NCI-H2107 (cell line): ENCODE measurements around the gene EVI5.
"Not testable (repeated sequence)": the region's sequence is repeated elsewhere in the genome, so short reads cannot be mapped to it uniquely, and the experiment has no call there.

ENCODE experiments used
- DNase-seq: peaks from one replicate; lab custom pipeline; 2025; lab: John Stamatoyannopoulos, UW

EVI5 gene

GRCh38 chr1:92690212-92690906 lies 94.5 kb downstream of the EVI5 start:
- DNase-seq = no peak

DNA sequence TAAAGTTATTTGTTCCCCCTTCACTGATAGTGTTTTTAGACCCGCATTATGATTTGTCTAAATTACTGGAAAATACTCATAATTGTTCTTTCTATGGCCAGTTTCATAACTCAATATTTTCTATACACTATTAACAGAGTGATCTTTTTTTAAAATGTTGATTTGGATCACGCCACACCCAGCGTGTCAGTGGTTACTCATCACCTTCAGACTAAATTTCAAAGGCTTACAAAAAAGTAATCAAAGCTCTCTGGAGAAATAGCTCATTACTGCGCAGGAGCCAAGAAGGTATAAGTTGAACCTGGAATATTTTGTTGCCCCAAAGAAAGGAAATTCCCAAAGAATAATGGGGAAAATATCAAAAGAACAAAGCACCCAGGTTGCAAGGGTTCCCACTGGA lies 104.9 kb downstream of the EVI5 start:
- no peak for DNase-seq

DNA sequence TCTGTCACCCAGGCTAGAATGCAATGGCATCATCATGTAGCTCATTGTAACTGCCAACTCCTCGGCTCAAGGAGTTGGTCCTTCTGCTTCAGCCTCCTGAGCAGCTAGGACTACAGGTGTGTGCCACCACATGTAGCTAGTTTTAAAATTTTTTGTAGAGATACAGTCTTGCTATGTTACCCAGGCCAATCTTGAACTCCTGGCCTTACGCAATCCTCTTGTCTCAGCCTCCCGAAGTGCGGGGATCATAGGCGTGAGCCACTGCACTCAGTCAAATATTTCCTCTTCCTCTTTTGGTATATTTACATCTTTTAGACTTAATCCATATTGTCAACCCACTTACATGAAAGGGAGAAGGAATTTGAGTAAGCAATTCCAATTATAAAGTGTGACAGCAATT lies 121.1 kb downstream of the EVI5 start:
- no peak for DNase-seq

GRCh38 chr1:92662048-92662447 lies 122.9 kb downstream of the EVI5 start:
- DNase-seq = no peak

DNA sequence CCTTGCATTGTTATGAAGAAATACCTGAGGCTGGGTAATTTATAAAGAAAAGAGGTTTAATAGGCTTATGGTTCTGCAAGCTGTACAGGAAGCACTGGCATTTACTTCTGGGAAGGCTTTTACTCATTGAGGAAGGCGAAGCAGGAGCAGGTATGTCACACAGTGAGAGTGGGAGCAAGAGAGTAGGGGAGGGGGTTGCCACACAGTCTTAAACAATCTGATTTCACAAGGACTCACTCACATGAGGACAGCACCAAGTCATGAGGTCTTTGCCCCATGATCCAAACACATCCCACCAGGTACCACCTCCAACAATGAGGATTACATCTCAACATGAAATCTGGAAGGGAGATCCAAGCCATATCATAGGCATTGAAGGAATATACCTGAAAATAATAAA lies 127.2 kb downstream of the EVI5 start:
- DNase-seq = no peak

GRCh38 chr1:92655197-92655801 lies 129.6 kb downstream of the EVI5 start:
- DNase-seq = no peak

DNA sequence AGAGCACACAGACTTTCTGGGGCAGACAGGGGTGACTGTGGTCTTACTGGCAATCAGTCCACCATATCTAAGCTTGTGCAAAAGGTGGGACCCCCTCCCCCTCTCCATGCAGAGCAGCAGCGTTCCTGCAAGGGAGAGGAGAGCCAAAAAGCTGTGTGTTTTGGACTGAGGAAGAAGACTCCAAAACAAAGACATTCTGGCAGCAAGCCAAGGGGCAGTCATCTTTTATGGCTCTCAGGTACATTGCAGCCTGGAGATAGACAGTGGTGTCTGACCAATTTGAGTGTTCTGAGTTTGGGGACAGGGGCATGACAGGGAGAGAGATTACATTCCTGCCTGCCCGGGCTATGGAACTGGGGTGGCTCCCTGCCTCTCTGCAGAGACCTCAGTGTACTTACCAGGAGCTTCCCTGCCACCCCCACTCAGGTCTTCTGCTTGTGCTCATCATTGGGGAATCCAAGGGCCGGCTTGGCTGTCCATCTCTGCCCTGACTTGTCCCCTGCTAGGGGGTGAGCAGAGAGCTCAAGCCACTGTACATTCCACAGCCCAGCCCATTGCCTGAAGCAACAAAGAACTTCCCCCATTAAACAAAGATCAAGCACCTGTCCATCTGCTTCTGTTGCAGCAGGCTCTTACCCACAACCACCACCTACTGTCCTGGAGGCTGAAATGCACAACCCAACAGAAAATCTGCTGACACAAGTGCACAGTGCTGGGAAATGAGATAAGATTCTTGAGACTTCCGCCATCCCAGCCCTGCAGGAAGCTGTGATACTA lies 131.1 kb downstream of the EVI5 start:
- DNase-seq = no peak

- not testable (repeated sequence) for DNase-seq
Measured at GRCh38 chr1:92640686-92641085, 144.2 kb downstream of the EVI5 start.

- no peak for DNase-seq
Measured at GRCh38 chr1:92638498-92638897, 146.4 kb downstream of the EVI5 start.

DNA sequence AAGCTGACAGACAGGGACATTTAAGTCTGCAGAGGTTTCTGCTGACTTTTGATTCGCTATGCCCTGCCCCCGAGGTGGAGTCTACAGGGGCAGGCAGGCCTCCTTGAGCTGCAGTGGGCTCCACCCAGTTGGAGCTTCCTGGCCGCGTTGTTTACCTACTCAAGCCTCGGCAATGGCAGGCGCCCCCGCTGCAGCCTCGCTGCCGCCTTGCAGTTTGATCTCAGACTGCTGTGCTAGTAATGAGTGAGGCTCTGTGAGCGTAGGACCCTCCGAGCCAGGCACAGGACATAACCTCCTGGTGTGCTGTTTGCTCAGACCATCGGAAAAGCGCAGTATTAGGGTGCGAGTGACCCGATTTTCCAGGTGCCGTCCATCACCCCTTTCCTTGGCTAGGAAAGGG lies 149.7 kb downstream of the EVI5 start:
- DNase-seq = not testable (repeated sequence)

- DNase-seq = no peak
Measured at GRCh38 chr1:92623187-92623778, 161.6 kb downstream of the EVI5 start.

GRCh38 chr1:92619466-92620189 lies 165.3 kb downstream of the EVI5 start:
- DNase-seq = no peak

- DNase-seq = no peak
Measured at GRCh38 chr1:92601044-92601443, 183.9 kb downstream of the EVI5 start.

DNA sequence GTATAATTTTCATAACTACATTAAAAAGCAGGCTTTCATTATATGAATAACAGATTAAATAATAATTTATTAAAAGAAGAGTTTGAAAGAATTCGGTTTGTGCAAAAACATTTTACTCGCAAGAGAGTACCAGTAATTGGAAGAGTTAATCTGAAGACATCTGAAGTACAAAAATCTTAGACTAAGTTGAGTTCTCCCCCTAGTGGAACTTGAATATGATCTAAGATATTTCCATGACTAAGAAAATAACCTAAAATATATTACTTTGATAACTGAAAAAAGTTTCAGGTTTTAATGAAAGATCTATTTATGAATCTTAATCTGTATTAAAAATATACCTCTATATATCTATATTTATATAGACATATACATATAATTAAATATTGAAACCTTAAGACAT lies 185.7 kb downstream of the EVI5 start:
- DNase-seq = no peak

DNA sequence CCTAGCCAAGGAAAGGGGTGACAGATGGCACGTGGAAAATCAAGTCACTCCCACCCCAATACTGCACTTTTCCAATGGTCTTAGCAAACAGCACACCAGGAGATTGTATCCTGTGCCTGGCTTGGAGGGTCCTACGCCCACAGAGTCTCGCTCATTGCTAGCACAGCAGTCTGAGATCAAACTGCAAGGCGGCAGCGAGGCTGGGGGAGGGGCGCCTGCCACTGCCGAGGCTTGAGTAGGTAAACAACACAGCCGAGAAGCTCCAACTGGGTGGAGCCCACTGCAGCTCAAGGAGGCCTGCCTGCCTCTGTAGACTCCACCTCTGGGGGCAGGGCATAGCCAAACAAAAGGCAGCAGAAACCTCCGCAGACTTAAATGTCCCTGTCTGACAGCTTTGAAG lies 195.5 kb downstream of the EVI5 start:
- not testable (repeated sequence) for DNase-seq

DNA sequence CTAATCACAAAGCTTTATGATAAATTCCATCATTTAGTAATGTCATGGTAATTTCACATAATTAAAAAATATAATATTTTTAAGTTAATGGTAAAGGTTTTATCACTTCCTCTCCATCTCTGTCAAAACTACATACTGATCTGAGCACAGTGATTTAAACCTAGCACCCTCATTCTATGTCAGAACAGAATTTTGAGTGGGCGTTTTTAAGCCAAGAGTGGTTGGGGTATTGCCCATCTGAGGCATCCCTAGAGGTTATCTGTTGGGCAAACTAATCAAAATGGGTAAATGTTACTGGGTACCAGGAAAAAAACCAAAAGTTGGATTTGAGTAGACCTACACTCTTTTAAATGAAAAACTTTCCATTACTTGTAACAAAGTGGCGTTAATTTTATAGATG lies 197.5 kb downstream of the EVI5 start:
- DNase-seq = no peak

DNA sequence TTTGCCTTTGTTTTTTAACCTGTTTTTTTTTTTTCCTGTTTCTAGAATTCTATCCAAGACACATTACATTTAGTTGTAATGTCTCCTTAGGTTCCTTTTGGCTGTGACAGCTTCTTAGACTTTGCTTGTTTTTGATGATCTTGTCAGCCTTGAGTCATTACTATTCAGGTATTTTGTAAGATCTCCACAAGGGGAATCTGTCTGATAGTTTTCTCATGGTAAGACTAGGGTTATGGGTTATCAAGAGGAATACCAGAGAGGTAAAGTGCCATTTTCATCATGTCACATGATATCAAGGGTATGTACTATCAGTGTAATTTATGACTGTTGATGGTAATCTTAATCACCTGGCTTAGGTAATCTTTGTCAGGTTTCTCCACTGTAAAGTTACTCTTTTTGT lies 199.1 kb downstream of the EVI5 start:
- DNase-seq = no peak

DNA sequence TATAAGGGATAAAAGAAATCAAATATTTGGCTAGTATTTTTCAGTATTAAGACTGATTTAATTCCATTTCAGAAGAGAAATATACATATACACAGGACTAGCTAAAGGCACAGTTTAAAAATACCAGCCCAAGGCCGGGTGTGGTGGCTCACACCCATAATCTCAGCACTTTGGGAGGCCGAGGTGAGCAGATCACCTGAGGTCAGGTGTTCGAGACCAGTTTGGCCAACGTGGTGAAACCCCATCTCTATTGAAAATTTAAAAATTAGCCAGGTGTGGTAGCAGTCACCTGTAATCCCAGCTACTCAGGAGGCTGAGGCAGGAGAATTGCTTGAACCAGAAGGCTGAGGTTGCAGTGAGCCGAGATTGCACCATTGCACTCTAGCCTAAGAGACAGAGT lies 200.1 kb downstream of the EVI5 start:
- not testable (repeated sequence) for DNase-seq

DNA sequence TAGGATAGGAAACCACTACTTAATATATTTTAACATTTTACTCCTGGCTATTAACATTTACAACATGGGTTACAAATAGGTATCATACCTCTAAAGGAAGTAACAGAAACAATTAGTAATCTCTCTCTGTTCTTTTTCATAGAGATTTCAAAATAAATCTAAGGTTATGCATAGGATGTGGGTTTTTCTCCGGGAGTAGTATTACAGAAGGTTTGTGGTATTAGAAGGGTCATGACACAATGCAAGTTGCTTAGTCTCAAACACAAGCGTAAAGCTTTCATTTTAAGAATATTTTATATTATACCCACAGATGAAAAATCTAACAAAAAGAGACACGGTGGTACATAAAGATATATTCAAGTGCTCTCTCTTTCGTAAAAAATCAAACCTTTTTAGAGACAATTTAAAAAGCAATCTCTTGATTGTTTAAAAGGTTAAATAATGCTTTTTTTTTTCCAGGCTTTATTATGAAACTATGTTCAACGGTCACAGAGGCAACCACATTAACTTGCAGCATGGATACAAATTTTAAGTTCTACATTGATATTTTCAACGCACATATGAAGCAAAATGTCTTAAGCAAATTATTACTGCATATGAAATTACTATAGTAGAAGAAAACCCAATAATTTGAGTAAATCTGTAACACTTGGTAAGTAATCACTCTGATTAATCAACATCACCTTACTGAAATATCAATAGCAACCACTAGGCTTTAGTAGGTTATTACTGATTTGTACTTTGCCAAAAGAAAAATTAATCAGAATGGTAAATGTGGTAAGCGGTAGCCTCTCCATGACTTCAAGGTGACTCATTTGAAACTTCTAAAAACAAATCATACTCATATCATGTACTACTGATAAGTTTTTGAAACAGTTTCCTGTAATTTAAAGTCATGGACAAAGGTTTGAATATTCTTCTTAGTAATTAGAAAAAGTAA lies 200.8 kb downstream of the EVI5 start:
- no peak for DNase-seq

DNA sequence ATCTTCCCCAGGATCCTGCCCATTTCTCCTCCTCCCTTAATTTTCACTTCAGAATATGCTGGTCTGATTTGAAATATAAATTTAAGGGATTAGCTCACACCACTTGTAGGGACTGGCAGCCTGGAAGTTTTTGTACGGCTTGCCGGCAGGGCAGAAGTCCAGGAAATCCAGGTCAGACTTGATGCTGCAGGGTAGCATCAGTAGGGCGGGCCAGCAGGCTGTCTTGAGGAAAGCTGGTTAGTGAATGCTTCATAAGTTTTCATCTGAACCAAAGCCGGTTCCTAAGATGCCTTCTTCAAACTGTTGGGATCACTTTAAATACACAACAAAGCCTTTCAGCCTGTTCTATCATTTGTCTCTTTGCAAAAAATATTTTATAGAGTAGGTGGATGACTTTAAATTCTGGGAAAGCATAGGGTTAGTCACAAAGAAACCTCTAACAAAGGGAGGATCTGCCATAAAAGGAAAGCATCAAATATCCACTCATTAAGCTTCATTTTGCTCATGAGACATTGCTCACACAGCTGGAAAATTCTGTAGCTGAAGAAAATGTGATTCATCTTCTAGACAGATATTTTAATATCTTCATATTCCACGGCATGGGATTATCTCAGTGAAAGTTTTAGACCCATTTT lies 207.5 kb downstream of the EVI5 start:
- no peak for DNase-seq

DNA sequence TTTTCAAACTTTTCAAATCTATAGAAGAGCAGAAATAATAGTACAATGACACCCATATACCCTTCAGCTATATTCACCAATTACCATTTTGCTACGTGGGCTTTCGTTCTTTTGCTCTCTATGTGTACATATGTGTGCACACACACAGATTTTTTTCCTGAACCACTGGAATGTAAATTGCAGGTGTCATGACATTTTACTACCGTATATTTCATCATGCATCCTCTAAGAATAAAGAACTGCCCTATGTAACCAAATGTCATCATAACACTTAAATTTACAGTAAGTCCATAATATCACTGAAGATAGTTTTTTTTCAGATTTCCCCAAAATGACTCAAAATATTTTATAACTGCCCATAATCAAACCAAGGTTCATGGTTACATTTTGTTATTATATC lies 209.8 kb downstream of the EVI5 start:
- DNase-seq = no peak
